Suppressor macrophage treated with lipopolysaccharide for 4 hours (primary cell): ENCODE results near the gene EPHB2.

Experiments
- DNase-seq: peaks from one replicate; pipeline ENCODE4 v3.0.0-alpha.2; 2020

The EPHB2 gene

GRCh38 chr1:22722901-22723550, 12.4 kb downstream of the EPHB2 start:
- no peak for DNase-seq

- DNase-seq = no peak
These were observed 17.2 kb downstream of the EPHB2 start for GRCh38 chr1:22727873-22728272.

- no peak for DNase-seq
These were observed 18.2 kb downstream of the EPHB2 start for GRCh38 chr1:22728751-22729399.

- no peak for DNase-seq
These were observed 18.7 kb downstream of the EPHB2 start for GRCh38 chr1:22729400-22729773.

- DNase-seq = no peak
These were observed 19.3 kb downstream of the EPHB2 start for GRCh38 chr1:22729912-22730311.

- DNase-seq = no peak
These were observed 21.5 kb downstream of the EPHB2 start for GRCh38 chr1:22731924-22732720.

GRCh38 chr1:22733643-22734042, 23.0 kb downstream of the EPHB2 start:
- no peak for DNase-seq

- no peak for DNase-seq
These were observed 26.0 kb downstream of the EPHB2 start for GRCh38 chr1:22736501-22737080.

GRCh38 chr1:22737374-22738068, 26.9 kb downstream of the EPHB2 start:
- DNase-seq = no peak

- peak; percentile 34 for DNase-seq
These were observed 27.4 kb downstream of the EPHB2 start for GRCh38 chr1:22738069-22738435.

- no peak for DNase-seq
These were observed 27.9 kb downstream of the EPHB2 start for GRCh38 chr1:22738522-22738921.

GRCh38 chr1:22739648-22740385, 29.2 kb downstream of the EPHB2 start:
- DNase-seq = peak; percentile 53

- no peak for DNase-seq
These were observed 30.5 kb downstream of the EPHB2 start for GRCh38 chr1:22741118-22741517.

- peak; percentile 81 for DNase-seq
These were observed 35.3 kb downstream of the EPHB2 start for GRCh38 chr1:22745669-22746585.

GRCh38 chr1:22747021-22747734, 36.5 kb downstream of the EPHB2 start:
- DNase-seq = no peak

- DNase-seq = no peak
These were observed 37.1 kb downstream of the EPHB2 start for GRCh38 chr1:22747735-22748073.

- no peak for DNase-seq
These were observed 38.9 kb downstream of the EPHB2 start for GRCh38 chr1:22749503-22749902.

GRCh38 chr1:22749919-22750684, 39.5 kb downstream of the EPHB2 start:
- peak; percentile 82 for DNase-seq

- no peak for DNase-seq
These were observed 40.0 kb downstream of the EPHB2 start for GRCh38 chr1:22750685-22751051.

GRCh38 chr1:22751124-22751531, 40.5 kb downstream of the EPHB2 start:
- no peak for DNase-seq
